NCI-H1417 (cell line): Measurements from ENCODE around the gene MEIKIN.
"Not testable (repeated sequence)": the region's sequence is repeated elsewhere in the genome, so short reads cannot be mapped to it uniquely, and the experiment has no call there.

ENCODE experiments used
- DNase-seq, 3 experiments: peaks; one replicate each; lab custom pipeline; 2025; lab: John Stamatoyannopoulos, UW

The MEIKIN gene

GRCh38 chr5:131913603-131914002, 31.9 kb downstream of the MEIKIN start:
- DNase-seq = no peak

DNA sequence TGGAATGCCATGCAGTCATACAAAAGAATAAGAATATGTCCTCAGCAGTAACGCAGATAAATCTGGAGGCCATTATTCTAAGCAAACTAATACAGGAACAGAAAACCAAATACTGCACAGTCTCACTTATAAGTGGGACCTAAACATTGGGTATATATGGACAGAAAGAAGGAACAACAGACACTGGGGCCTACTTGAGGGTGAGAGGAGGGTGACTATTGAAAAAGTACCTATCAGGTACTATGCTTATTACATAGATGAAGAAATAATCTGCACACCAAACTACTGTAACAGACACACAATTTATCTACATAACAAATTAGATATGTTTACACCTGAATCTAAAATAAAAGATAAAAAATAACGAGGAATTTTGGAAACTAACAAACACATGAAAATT, 38.8 kb downstream of the MEIKIN start:
- DNase-seq = no peak

DNA sequence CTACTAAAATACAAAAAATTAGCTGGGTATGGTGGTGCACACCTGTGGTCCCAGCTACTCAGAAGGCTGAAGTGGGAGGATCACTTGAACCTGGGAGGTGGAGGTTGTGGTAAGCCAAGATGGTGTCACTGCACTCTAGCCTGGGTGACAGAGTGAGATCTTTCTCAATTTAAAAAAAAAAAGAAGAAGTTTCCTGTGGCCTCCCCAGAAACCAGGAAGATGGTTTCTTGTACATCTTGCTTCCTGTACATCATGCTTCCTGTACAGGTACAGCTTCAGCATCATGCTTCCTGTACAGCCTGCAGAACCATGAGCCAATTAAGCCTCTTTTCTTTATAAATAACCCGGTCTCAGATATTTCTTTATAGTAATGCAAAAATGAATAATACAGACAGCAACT, 43.2 kb downstream of the MEIKIN start:
- DNase-seq = not testable (repeated sequence)

DNA sequence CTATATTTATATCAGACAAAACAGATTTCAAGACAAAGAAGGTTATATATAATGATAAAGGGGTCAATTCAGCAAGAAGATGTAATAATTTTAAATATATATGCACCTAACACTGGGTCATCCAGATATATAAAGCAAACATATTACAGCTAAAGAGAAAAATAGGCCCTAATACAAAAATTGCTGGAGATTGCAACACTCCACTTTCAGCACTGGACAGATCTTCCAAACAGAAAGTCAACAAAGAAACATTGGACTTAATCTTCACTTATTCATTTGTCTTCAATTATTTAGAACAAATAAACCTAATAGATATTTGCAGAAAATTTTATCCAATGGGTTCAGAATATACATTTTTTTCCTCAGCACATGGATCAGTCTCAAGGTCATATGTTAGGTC, 45.8 kb downstream of the MEIKIN start:
- no peak for DNase-seq

DNA sequence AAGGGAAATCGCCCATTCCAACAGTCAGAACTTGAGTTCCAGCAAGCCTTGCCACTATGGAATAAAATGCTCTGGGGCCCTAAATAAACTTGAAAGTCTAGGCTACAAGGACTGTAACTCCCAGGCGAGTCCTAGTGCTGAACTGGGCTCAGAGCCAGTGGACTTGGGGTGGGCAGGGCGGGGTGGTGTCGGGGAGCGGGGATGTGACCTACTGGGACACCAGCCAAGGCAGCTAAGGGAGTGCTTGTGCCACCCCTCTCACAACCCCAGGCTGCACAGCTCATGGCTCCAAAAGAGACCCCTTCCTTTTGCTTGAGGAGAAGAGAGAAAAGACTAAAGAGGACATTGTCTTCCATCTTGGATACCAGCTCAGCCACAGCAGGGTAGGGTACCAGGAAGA, 61.5 kb downstream of the MEIKIN start:
- DNase-seq = no peak

GRCh38 chr5:131879705-131880104, 65.8 kb downstream of the MEIKIN start:
- no peak for DNase-seq

- DNase-seq = no peak
Observed at GRCh38 chr5:131877873-131878272, 67.6 kb downstream of the MEIKIN start.

- not testable (repeated sequence) for DNase-seq
Observed at GRCh38 chr5:131871251-131871650, 74.2 kb downstream of the MEIKIN start.

DNA sequence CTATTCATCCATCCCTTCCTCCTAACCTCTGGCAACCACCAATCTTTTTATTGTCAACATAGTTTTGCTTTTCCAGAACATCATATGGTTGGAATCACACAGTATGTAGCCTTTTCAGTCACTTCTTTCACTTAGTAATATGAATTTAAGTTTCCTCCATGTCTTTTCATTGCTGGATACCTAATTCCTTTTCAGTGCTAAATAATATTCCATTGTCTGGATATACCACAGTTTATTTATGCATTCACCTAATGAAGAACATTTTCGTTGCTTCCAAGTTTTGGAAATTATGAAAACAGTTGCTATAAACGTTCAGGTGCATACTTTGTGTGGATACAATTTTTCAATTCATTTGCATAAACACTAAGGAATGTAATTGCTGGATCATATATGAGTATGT, 77.9 kb downstream of the MEIKIN start:
- DNase-seq = no peak

DNA sequence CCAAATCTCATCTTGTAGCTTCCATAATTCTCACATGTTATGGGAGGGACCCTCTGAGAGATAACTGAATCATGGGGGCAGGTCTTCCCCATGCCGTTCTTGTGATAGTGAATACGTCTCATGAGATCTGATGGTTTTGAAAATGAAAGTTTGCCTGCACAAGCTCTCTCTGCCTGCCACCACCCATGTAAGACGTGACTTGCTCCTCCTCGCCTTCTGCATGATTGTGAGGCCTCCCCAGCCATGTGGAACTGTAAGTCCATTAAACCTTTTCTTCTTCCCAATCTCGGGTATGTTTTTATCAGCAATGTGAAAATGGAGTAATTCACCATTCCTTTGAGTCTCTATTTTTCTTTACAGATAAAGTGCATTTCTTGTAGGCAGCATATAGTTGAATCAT, 81.8 kb downstream of the MEIKIN start:
- no peak for DNase-seq

DNA sequence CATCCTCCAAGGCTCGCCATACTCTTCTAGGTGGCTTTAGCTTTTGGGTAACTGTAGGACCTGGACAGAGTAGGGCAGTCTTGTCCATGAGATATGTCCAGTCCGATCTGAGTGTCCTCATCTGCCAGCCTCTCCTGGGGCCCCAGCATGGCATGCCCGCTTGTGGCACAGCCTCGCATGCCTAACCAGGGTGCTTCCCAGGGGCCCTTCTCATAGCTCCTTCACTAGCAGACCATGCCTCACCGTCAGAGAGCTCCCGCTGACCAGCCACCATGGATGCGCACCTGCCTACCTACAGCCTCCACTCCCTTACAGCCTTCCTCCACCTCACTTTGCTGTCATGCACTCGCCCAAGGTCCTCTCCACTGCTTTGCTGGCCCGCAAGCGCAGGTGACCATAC, 88.1 kb downstream of the MEIKIN start:
- DNase-seq = no peak

GRCh38 chr5:131855452-131855851, 90.0 kb downstream of the MEIKIN start:
- DNase-seq = no peak

GRCh38 chr5:131854134-131854533, 91.3 kb downstream of the MEIKIN start:
- DNase-seq = no peak

- DNase-seq = no peak
Observed at GRCh38 chr5:131848662-131849061, 96.8 kb downstream of the MEIKIN start.

DNA sequence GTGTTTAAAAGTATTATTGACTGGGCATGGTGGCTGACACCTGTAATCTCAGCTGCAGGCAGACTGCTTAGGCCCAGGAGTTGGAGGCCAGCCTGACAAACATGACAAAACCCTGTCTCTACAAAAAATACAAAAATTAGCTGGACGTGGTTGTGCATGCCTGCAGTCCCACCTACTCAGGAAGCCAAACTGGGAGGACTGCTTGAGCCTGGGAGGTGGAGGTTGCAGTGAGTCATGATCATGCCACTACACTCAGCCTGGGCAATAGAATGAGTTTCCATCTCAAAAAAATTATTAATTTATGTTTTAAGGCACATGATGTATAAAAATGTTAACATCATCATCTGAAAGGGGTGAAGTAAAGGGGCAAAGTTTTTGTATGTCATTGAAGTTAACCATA, 98.9 kb downstream of the MEIKIN start:
- DNase-seq = no peak

- no peak for DNase-seq
Observed at GRCh38 chr5:131845828-131846227, 99.6 kb downstream of the MEIKIN start.

GRCh38 chr5:131842971-131843370, 102.5 kb downstream of the MEIKIN start:
- not testable (repeated sequence) for DNase-seq

DNA sequence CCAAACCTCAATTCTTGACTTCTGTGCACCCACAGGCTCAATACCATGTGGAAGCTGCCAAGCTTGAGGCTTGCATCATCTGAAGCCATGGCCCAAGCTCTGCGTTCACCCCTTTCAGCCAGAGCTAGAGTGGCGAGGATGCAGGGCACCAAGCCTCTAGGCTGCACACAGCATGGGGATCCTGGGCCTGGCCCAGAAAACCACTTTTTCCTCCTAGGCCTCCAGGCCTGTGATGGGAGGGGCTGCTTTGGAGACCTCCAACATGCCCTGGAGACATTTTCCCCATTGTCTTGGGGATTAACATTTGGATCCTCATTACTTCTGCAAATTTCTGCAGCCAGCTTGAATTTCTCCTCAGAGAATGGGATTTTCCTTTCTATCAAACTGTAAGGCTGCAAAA, 112.8 kb downstream of the MEIKIN start:
- DNase-seq = not testable (repeated sequence)

DNA sequence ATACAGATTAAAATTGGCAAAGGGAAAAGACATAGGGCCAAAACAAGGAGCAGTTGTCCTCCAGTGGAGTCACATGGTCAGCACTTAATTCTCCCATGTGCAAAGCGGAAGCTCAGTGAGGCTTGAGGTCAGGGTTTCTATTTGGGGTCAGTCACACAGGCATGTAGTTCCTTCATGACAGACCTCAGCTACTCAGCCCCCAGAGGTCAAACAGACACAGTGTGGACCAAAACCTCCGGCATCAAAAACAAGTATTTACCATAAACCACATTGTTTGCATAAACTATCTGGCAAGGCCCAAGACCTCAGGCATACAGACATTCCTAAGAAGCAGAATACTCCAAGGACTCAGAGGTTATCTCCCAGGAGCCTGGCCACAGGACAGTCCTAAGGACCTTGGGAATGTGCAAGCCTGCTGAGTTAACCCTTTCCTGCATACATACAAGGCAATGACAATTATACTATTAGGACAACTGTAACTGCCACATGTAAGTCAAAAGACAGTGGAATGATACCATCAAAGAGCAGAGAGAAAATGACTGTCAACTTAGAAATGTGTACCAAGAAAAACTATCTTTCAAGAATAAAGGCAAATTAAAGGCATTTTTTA, 120.0 kb downstream of the MEIKIN start:
- no peak for DNase-seq

DNA sequence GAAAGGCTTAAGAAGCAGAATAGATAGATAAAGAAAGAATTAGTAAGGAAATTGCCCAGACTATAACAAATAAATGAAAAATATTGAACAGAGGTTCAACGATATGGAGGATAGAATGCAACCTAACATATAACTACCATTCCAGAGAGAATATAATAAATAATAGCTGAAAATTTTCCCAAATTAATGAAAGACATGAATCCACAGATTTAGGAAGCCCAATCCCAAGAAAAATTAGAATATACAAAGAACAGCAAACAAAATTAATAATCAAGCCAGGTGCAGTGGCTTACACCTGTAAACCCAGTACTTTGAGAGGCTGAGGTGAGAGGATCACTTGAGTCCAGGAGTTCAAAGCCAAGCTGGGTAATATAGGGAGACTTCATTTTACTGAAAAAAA, 120.8 kb downstream of the MEIKIN start:
- no peak for DNase-seq

- no peak for DNase-seq
Observed at GRCh38 chr5:131821221-131821620, 124.2 kb downstream of the MEIKIN start.

DNA sequence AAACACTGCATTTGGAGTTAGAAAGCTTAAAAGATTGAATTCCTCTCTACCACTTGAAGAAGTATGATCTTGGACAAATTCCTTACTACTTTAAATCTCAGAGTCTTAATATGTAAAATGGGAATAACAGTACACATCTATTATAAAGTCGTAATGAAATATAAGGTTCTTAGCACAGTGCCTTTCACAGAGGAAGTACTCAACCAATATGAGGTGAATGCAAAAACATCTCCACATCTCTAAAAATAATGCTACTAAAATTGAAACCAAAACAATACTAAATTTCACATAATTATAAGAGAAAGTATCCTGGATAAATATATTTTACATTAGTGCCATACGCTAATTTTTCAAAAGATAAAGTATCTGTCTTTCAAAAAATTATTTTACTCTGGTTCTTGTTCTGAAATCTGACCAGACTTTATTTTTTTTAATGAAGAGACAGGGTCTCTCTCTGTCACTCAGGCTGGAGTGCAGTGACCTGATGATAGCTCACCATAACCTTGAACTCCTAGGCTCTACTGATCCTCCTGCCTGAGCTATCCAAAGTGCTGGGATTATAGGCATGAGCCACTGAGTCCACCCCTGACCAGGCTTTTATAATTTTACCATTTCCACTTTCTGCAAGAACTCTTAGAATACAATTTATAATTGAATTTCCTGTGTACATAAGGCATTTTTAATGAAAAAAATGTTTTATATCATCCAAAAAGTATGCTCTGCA, 127.3 kb downstream of the MEIKIN start:
- no peak for DNase-seq

- no peak for DNase-seq
Observed at GRCh38 chr5:131814990-131815389, 130.5 kb downstream of the MEIKIN start.
